IgD-negative memory B cell (primary cell): Measurements from ENCODE around the gene SYT2. TPM values are rescaled to one million over a fixed set of nuclear protein-coding genes. Genes with fewer than 3 reads are reported as not detected.

ENCODE experiments used
- H3K27ac Mint-ChIP-seq, 3 donors: one replicate each; pipeline ENCODE4 v1.8.0; 2020 to 2022; ENCODE audit warnings: mild to moderate bottlenecking in 3 of 3, mixed read lengths in 3 of 3, moderate library complexity in 1 of 3
- H3K27me3 Mint-ChIP-seq: one replicate; pipeline ENCODE4 v1.8.0; 2021; ENCODE audit warnings: mixed read lengths
- H3K36me3 Mint-ChIP-seq: one replicate; pipeline ENCODE4 v1.8.0; 2020; ENCODE audit warnings: mild to moderate bottlenecking, mixed read lengths
- H3K4me1 Mint-ChIP-seq, 3 donors: one replicate each; pipeline ENCODE4 v1.8.0; 2020 to 2022; ENCODE audit warnings: mixed read lengths in 3 of 3, mild to moderate bottlenecking in 1 of 3
- H3K4me3 Mint-ChIP-seq, 4 donors: one replicate each; pipeline ENCODE4 v1.8.0; 2020 to 2022; ENCODE audit warnings: mild to moderate bottlenecking in 4 of 4, mixed read lengths in 4 of 4, moderate library complexity in 3 of 4
- H3K9me3 Mint-ChIP-seq, 3 donors: one replicate each; pipeline ENCODE4 v1.8.0; 2020 to 2021; ENCODE audit warnings: mixed read lengths in 3 of 3, mild to moderate bottlenecking in 1 of 3
- polyA plus RNA-seq: library from polyadenylated mRNA; unstranded; fragments of 300-500 nt; fragmentation: Illumina TruSeq; gene quantifications from one replicate; pipeline ENCODE4 v1.2.3, GENCODE V29; 2021

SYT2 gene
- polyA plus RNA-seq, 1 donor from 2014 or later: not detected

DNA sequence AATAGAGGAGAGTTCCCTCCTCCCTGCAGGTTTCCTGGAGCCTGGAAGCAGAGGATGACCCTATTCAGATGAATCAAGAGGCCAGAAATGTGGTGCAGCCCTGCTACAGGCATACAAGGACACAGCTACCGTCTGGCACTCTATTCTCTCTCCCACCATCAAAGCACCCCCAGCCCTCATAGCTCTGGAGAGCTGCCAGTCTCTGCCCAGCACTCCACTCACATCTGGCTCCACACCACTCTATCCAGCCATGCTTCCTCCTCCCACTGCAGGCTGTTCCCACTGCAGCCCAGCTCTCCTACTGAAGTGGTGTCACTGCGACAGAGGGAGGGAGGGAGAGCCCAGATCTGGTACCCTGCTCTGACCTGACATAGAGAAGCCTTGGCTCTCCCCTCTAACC lies 18.4 kb downstream of the SYT2 start:
- Mint-ChIP-seq H3K27me3 (peaks cover 30% of the 10 kb centered on the region), H3K27ac (no peak overlapping the region), H3K36me3 (no peaks in the 10 kb centered on the region), H3K9me3 (peaks cover 0 to 6% (median 0%) of the 10 kb centered on the region in 3 donors), H3K4me1 (no peaks in the 10 kb centered on the region), H3K4me3 (no peak overlapping the region)

DNA sequence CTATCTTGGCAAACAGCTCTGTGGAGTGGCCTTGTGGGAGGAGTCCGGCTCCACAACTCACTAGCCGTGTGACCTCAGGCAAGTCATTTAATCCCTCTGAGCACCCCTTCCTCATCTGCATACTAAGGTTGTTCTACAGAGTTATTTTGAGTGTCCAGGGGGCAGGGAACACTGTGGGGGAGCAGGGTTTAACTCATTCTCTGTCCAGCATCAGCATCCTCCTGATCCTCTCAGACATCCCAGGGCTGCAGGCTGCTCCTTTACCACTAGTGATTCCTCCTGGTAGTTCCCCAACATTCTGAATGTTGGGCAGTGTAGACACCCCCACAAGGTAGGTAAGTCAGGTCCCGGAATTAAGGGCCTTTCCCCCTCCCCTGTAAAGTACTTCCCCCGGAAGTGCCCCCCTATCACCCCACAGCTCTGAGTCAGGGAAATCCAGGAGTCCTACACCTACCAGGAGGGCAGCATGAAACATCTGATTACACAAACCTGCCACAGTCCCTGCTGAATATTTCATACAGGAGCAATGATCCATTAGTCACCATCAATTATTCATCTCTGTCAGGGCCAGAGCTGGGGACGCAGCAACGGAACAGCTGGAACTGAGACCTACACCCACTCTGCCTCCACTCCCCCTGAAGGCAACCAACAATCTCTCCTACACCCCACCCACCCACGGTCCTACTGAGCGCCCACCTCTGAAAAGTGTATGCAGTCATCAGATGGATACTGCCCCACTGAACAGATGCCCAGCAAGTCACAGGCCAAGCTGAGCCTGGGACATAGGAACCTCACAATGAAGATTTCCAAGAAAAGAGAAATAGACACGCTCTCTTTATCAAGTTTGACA lies 20.5 kb downstream of the SYT2 start:
- Mint-ChIP-seq H3K4me3 (no peak overlapping the region), H3K9me3 (peaks cover 0 to 6% (median 0%) of the 10 kb centered on the region in 3 donors), H3K4me1 (no peaks in the 10 kb centered on the region), H3K36me3 (no peaks in the 10 kb centered on the region), H3K27me3 (peaks cover 25% of the 10 kb centered on the region), H3K27ac (no peak overlapping the region)

GRCh38 chr1:202689082-202689481 lies 21.2 kb downstream of the SYT2 start:
- H3K4me1 Mint-ChIP-seq: no peaks in the 10 kb centered on the region
- peaks cover 26% of the 10 kb centered on the region for H3K27me3 Mint-ChIP-seq
- H3K9me3 Mint-ChIP-seq: peaks cover 0 to 6% (median 0%) of the 10 kb centered on the region in 3 donors
- no peak overlapping the region for H3K27ac Mint-ChIP-seq
- no peaks in the 10 kb centered on the region for H3K36me3 Mint-ChIP-seq
- no peak overlapping the region for H3K4me3 Mint-ChIP-seq

DNA sequence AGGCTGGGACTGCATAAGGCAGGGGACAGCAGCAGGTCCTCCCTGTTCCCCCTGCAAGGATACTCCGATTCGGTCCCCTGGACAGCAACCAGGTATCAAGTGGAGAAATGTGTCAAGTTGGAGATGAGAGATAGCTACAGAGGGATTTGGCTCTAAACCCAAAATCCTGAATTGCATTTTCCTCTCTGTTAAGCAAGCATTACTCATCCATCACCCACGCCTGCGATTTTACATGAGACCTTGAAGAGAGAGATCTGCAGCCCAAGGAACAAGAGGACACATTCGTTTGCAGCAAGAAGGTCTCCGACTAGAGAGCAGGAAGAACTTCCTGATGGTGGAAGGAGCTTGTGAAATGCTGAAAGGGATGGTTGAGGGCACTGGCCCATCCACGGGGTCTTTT lies 21.9 kb downstream of the SYT2 start:
- H3K4me1 Mint-ChIP-seq: no peaks in the 10 kb centered on the region
- H3K27me3 Mint-ChIP-seq: peaks cover 27% of the 10 kb centered on the region
- H3K36me3 Mint-ChIP-seq: no peaks in the 10 kb centered on the region
- peaks cover 0 to 6% (median 0%) of the 10 kb centered on the region in 3 donors for H3K9me3 Mint-ChIP-seq
- no peak overlapping the region for H3K4me3 Mint-ChIP-seq
- no peak overlapping the region for H3K27ac Mint-ChIP-seq

- H3K27me3 Mint-ChIP-seq: peaks cover 23% of the 10 kb centered on the region
- no peak overlapping the region for H3K27ac Mint-ChIP-seq
- H3K4me1 Mint-ChIP-seq: no peaks in the 10 kb centered on the region
- peaks cover 0 to 6% (median 0%) of the 10 kb centered on the region in 3 donors for H3K9me3 Mint-ChIP-seq
- H3K36me3 Mint-ChIP-seq: no peaks in the 10 kb centered on the region
- no peak overlapping the region for H3K4me3 Mint-ChIP-seq
These were observed 22.5 kb downstream of the SYT2 start for GRCh38 chr1:202687798-202688197.

DNA sequence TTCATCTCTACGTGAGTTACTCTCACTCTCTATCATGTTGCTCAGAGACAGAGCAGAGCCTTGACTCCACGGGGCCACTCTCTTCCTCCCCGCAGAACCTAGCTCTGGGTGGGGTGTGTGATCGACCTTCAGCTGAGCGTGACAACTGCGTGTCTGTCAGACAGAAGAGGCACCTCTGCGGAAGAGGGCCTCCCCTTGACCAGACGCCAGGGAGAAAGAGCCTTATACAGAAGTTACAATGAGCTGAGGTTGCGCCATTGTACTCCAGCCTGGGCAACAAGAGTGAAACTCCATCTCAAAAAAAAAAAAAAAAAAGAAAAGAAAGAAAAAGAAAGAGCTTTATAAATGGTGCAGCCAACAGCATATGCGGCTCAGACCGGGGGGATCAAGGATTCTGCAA lies 22.9 kb downstream of the SYT2 start:
- Mint-ChIP-seq H3K27ac (no peak overlapping the region), H3K4me3 (no peak overlapping the region), H3K36me3 (no peaks in the 10 kb centered on the region), H3K4me1 (no peaks in the 10 kb centered on the region), H3K9me3 (peaks cover 0 to 6% (median 0%) of the 10 kb centered on the region in 3 donors), H3K27me3 (peaks cover 24% of the 10 kb centered on the region)

DNA sequence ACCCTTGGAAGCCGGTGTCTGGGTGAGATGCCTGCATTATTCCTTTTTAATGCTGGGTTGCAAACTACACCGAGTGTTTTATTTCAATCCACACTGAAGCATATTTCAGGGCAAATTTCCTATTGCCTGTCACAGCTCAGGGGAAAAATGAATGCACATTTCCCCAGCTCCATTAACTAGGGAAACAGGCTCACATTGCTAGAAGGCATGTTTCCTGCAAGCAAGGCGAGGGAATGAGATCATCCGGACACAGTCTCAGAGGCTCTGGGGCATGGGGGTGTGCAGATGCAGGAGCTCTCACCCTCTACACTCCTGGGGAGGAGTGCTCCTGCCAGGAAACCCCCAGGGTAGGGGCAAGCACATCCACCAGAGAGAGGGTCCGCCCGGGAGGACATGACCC lies 24.6 kb downstream of the SYT2 start:
- Mint-ChIP-seq H3K36me3 (no peaks in the 10 kb centered on the region), H3K27me3 (peaks cover 33% of the 10 kb centered on the region), H3K9me3 (peaks cover 0 to 6% (median 0%) of the 10 kb centered on the region in 3 donors), H3K4me3 (no peak overlapping the region), H3K4me1 (no peaks in the 10 kb centered on the region), H3K27ac (no peak overlapping the region)

DNA sequence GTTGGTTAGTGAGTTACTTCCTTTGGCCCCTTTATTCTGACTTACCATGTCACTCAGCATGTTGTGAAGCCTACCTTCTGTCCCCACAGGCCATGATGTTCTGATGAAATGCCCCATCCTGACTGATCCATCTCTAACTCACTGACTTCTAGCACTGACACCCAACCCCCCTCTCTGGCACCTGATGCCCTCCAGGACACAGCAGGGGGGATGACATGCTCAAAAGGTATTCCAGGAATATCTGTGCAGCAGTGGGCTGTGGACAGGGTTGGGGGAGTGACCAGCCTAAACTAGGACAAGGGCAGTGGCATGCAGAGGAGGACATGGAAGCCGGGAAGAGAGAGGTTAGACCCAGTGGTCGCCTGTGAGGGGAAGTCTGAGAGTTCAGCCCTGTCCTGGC lies 25.5 kb downstream of the SYT2 start:
- Mint-ChIP-seq H3K9me3 (peaks cover 0 to 6% (median 0%) of the 10 kb centered on the region in 3 donors), H3K27me3 (peaks cover 32% of the 10 kb centered on the region), H3K36me3 (no peaks in the 10 kb centered on the region), H3K27ac (no peak overlapping the region), H3K4me1 (no peaks in the 10 kb centered on the region), H3K4me3 (no peak overlapping the region)

- H3K4me1 Mint-ChIP-seq: no peaks in the 10 kb centered on the region
- peaks cover 25% of the 10 kb centered on the region for H3K27me3 Mint-ChIP-seq
- H3K27ac Mint-ChIP-seq: no peak overlapping the region
- H3K36me3 Mint-ChIP-seq: no peaks in the 10 kb centered on the region
- peaks cover 0 to 6% (median 0%) of the 10 kb centered on the region in 3 donors for H3K9me3 Mint-ChIP-seq
- no peak overlapping the region for H3K4me3 Mint-ChIP-seq
These were observed 27.2 kb downstream of the SYT2 start for GRCh38 chr1:202683029-202683428.

GRCh38 chr1:202682477-202682876 lies 27.8 kb downstream of the SYT2 start:
- Mint-ChIP-seq H3K27ac (no peak overlapping the region), H3K36me3 (no peaks in the 10 kb centered on the region), H3K9me3 (peaks cover 0 to 6% (median 1%) of the 10 kb centered on the region in 3 donors), H3K27me3 (peaks cover 24% of the 10 kb centered on the region), H3K4me3 (no peak overlapping the region), H3K4me1 (no peaks in the 10 kb centered on the region)

- no peak overlapping the region for H3K4me3 Mint-ChIP-seq
- peaks cover 0 to 7% (median 6%) of the 10 kb centered on the region in 3 donors for H3K9me3 Mint-ChIP-seq
- no peaks in the 10 kb centered on the region for H3K4me1 Mint-ChIP-seq
- H3K27me3 Mint-ChIP-seq: peaks cover 20% of the 10 kb centered on the region
- no peaks in the 10 kb centered on the region for H3K36me3 Mint-ChIP-seq
- no peak overlapping the region for H3K27ac Mint-ChIP-seq
These were observed 28.4 kb downstream of the SYT2 start for GRCh38 chr1:202681736-202682420.

DNA sequence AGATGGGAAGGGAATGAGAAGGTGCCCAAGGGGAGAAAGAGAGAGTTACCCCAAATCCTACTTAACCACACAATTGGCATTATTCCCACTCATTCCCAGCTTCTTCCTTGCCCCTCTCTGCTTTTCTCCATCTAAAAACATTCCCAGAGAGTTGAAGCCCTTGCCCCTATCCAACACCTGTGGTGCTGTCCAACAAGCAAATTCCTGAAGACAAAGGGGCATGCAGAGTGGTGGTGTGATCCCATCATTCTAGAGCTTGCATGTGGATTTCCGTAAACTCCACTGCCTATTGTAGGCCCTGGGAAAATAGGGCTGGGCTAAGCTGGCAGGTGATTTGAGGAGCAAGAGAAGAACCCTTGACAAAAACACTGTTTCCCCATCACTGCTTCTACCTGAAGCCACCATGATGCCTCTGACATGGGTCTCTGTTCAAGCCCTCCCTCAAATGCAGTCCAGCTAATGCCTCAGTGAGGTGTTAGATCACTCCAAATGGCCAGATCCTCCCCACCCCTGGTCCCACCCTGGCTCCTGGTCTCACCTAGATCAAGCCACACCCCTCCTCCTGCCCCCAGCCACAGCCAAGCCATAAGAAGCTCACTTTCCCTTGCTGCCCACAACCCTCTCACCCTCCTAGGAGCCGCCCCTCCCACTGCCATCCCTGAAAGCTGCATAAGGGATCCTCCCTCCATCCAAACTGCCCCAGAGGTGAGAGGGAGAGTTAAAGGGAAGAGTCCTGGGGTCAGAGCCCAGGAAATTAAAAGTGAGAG lies 29.5 kb downstream of the SYT2 start:
- Mint-ChIP-seq H3K4me1 (no peaks in the 10 kb centered on the region), H3K4me3 (no peak overlapping the region), H3K27me3 (peaks cover 17% of the 10 kb centered on the region), H3K27ac (no peak overlapping the region), H3K36me3 (no peaks in the 10 kb centered on the region), H3K9me3 (peaks cover 0 to 9% (median 7%) of the 10 kb centered on the region in 3 donors)

- Mint-ChIP-seq H3K4me3 (no peak overlapping the region), H3K9me3 (peaks cover 0 to 9% (median 7%) of the 10 kb centered on the region in 3 donors), H3K4me1 (no peaks in the 10 kb centered on the region), H3K36me3 (no peaks in the 10 kb centered on the region), H3K27ac (no peak overlapping the region), H3K27me3 (peaks cover 21% of the 10 kb centered on the region)
These were observed 30.7 kb downstream of the SYT2 start for GRCh38 chr1:202679406-202680177.

DNA sequence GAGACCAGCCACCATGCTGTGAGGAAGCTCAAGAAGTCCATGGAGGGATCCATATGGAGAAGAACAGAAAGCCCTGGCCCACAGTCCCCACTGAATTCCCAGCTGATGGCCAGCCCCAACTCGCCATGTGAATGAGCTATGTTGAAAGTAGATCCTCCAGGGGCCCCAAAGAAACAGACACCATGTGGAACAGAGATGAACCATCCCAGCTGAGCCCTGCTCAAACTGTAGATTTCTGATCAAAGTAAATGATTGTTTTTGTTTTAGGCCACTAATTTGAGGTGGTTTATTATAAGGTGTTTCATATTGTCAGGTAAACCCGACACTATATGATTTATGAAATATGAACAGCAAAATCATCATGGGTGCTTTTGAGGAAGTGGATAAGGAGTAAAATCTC lies 32.8 kb downstream of the SYT2 start:
- peaks cover 0 to 9% (median 7%) of the 10 kb centered on the region in 3 donors for H3K9me3 Mint-ChIP-seq
- no peaks in the 10 kb centered on the region for H3K4me1 Mint-ChIP-seq
- H3K36me3 Mint-ChIP-seq: no peaks in the 10 kb centered on the region
- peaks cover 18% of the 10 kb centered on the region for H3K27me3 Mint-ChIP-seq
- H3K27ac Mint-ChIP-seq: no peak overlapping the region
- H3K4me3 Mint-ChIP-seq: no peak overlapping the region
